Measurements from ENCODE around the gene EPB41L4B. TPM values are rescaled to one million over a fixed set of nuclear protein-coding genes. Genes with fewer than 3 reads are reported as not detected.
"Not testable (repeated sequence)": the region's sequence is repeated elsewhere in the genome, so short reads cannot be mapped to it uniquely, and the experiment has no call there.

The EPB41L4B gene
- total and polyA plus RNA-seq, 2 donors (not counting 1 experiment from before 2014, with no cell fraction given) = 0.56 to 2.8 TPM

- no peaks in the 10 kb centered on the region for H3K9me3 ChIP-seq (ENCODE audit: control insufficient read depth, insufficient read depth, low read depth, low read length)
- TF ChIP-seq EZH2 (IDR thresholded peaks at IDR 0.05; ENCODE audit: low read length, missing control alignments) = no peak
- no peak for TF ChIP-seq CTCF (conservative IDR thresholded peaks at IDR 0.05 in 1 of 2, IDR thresholded peaks at IDR 0.05 in 1 of 2; ENCODE audit: low read depth in 1 of 2, low read length in 2 of 2)
- no peak for DNase-seq (ENCODE audit: low read depth in 2 of 2)
- no peak overlapping the region for H2AFZ ChIP-seq (ENCODE audit: low read length)
- H3K36me3 ChIP-seq (ENCODE audit: control insufficient read depth, insufficient read depth, low read length) = no peaks in the 10 kb centered on the region
- no peak overlapping the region for H3K9ac ChIP-seq (ENCODE audit: insufficient read depth, low read length)
- no peak overlapping the region for H3K4me2 ChIP-seq (ENCODE audit: extremely low read depth, insufficient read depth, low read length)
- H4K20me1 ChIP-seq (ENCODE audit: control insufficient read depth, extremely low read depth, insufficient read depth, low read length) = no peaks in the 10 kb centered on the region
- H3K27me3 ChIP-seq (ENCODE audit: control insufficient read depth, insufficient read depth, low read length) = no peaks in the 10 kb centered on the region
- no peak overlapping the region for H3K4me3 ChIP-seq (replicated peaks in 1 of 4; ENCODE audit: control extremely low read depth in 1 of 4, insufficient read depth in 1 of 4, low read depth in 3 of 4, low read length in 4 of 4)
- no peaks in the 10 kb centered on the region for H3K4me1 ChIP-seq (ENCODE audit: control insufficient read depth, extremely low read depth, insufficient read depth, low read length)
- no peaks in the 10 kb centered on the region for H3K79me2 ChIP-seq (ENCODE audit: control insufficient read depth, insufficient read depth, low read length)
- H3K27ac ChIP-seq (ENCODE audit: insufficient read depth, low read length) = no peak overlapping the region
These were observed 188.3 kb downstream of the EPB41L4B start for GRCh38 chr9:109132567-109133021.

DNA sequence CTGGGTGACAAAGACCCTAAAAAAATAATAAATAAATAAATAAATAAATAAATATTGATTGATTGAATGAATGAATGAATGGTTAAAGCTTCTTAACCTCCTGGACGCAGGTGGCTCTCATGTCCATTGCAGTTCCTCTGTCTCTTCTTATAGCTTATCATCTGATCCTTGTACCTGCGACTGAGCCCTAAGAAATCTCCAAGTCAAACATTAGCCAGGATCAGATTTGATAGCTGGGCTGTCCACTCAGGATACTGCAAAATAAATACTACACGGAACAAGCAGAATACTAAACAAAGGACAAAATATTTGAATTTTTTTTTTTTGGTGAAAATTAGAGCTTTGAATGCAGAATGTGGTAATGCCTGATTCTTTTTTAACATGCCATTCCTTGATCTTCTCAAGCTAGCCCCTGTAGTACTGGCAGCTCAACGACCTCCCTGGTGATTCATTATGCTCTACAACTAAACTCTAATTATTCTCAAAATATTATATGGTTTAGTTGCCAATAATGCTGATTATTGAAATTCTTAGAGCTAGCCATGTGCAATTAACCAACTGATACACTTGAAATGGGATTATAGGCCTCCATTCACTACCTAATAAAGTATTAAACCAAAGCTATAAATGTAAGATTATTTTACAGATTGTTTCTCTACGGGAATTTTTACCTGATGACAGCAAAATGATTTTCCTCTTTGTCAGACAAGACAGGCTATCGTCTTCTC lies 191.2 kb downstream of the EPB41L4B start:
- Histone ChIP-seq H3K36me3 (ENCODE audit: control insufficient read depth, insufficient read depth, low read length) (no peaks in the 10 kb centered on the region), H2AFZ (ENCODE audit: low read length) (no peak overlapping the region), H3K27ac (ENCODE audit: insufficient read depth, low read length) (no peak overlapping the region), H3K9me3 (ENCODE audit: control insufficient read depth, insufficient read depth, low read depth, low read length) (no peaks in the 10 kb centered on the region), H4K20me1 (ENCODE audit: control insufficient read depth, extremely low read depth, insufficient read depth, low read length) (no peaks in the 10 kb centered on the region), H3K9ac (ENCODE audit: insufficient read depth, low read length) (no peak overlapping the region), H3K79me2 (ENCODE audit: control insufficient read depth, insufficient read depth, low read length) (no peaks in the 10 kb centered on the region), H3K4me2 (ENCODE audit: extremely low read depth, insufficient read depth, low read length) (no peak overlapping the region), H3K4me1 (ENCODE audit: control insufficient read depth, extremely low read depth, insufficient read depth, low read length) (no peaks in the 10 kb centered on the region), H3K27me3 (ENCODE audit: control insufficient read depth, insufficient read depth, low read length) (no peaks in the 10 kb centered on the region), H3K4me3 (replicated peaks in 1 of 4; ENCODE audit: control extremely low read depth in 1 of 4, insufficient read depth in 1 of 4, low read depth in 3 of 4, low read length in 4 of 4) (no peak overlapping the region)
- TF ChIP-seq EZH2 (IDR thresholded peaks at IDR 0.05; ENCODE audit: low read length, missing control alignments) (no peak), CTCF (conservative IDR thresholded peaks at IDR 0.05 in 1 of 2, IDR thresholded peaks at IDR 0.05 in 1 of 2; ENCODE audit: low read depth in 1 of 2, low read length in 2 of 2) (no peak)
- no peak for DNase-seq (ENCODE audit: low read depth in 2 of 2)

DNA sequence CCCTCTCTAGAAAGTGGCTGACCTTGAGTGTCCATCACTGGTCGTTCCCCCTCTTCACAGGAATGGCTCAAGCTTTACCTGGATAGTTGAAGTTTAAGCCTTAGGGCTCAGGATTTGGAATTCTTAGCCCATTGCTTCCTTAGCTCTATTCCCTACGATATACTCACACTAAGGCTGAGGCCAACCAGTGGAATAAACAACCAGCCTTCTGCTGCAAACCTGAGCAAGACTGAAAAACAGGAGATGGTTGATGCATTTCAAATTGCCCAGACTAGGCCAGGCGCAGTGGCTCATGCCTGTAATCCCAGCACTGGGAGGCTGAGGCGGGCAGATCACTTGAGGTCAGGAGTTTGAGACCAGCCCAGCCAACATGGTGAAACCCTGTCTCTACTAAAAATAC lies 194.2 kb downstream of the EPB41L4B start:
- H3K36me3 ChIP-seq (ENCODE audit: control insufficient read depth, insufficient read depth, low read length); H3K27me3 ChIP-seq (ENCODE audit: control insufficient read depth, insufficient read depth, low read length); H3K9ac ChIP-seq (ENCODE audit: insufficient read depth, low read length); H4K20me1 ChIP-seq (ENCODE audit: control insufficient read depth, extremely low read depth, insufficient read depth, low read length); H3K9me3 ChIP-seq (ENCODE audit: control insufficient read depth, insufficient read depth, low read depth, low read length); H2AFZ ChIP-seq (ENCODE audit: low read length); DNase-seq (ENCODE audit: low read depth in 2 of 2); H3K4me1 ChIP-seq (ENCODE audit: control insufficient read depth, extremely low read depth, insufficient read depth, low read length); H3K4me2 ChIP-seq (ENCODE audit: extremely low read depth, insufficient read depth, low read length); H3K79me2 ChIP-seq (ENCODE audit: control insufficient read depth, insufficient read depth, low read length); H3K27ac ChIP-seq (ENCODE audit: insufficient read depth, low read length); H3K4me3 ChIP-seq (replicated peaks in 1 of 4; ENCODE audit: control extremely low read depth in 1 of 4, insufficient read depth in 1 of 4, low read depth in 3 of 4, low read length in 4 of 4): not testable (repeated sequence)
